ENCODE data around the gene ATP8A2.

DNA sequence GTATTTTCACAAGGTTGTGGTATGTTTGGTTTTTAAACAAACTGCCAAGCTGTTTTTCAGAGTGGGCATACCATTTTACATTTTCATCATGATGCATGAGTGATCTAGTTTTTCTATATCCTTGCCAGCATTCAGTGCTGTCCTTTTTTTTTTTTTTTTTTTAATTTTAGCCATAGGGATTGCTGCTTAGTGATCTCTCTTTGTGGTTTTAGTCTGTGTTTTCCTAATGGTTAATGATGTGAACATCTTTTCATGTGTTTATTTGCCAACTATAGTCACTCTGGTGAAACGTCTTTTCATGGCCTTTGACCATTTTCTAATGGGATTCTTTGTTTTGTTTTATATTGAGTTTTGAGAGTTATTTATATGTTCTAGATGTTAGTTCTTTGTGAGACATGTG, 620.3 kb downstream of the ATP8A2 start:
- TF ChIP-seq PRDM15 (CRISPR knock-in tag; IDR thresholded peaks at IDR 0.05) = no peak
- TF ChIP-seq CREB1 (CRISPR knock-in tag; IDR thresholded peaks at IDR 0.05) = no peak
- no peak for TF ChIP-seq ESRRA (CRISPR knock-in tag; IDR thresholded peaks at IDR 0.05; ENCODE audit: borderline replicate concordance)
- TF ChIP-seq CTCF (IDR thresholded peaks at IDR 0.05) = no peak
- no peak for TF ChIP-seq ZBTB21 (CRISPR knock-in tag; IDR thresholded peaks at IDR 0.05; ENCODE audit: borderline replicate concordance)
- TF ChIP-seq ARID4B (CRISPR knock-in tag; IDR thresholded peaks at IDR 0.05; ENCODE audit: borderline replicate concordance) = no peak
- no peak for TF ChIP-seq IRF2 (CRISPR knock-in tag; IDR thresholded peaks at IDR 0.05; ENCODE audit: borderline replicate concordance, low read depth)
- TF ChIP-seq, protein P1, sequence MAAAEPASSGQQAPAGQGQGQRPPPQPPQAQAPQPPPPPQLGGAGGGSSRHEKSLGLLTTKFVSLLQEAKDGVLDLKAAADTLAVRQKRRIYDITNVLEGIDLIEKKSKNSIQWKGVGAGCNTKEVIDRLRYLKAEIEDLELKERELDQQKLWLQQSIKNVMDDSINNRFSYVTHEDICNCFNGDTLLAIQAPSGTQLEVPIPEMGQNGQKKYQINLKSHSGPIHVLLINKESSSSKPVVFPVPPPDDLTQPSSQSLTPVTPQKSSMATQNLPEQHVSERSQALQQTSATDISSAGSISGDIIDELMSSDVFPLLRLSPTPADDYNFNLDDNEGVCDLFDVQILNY (CRISPR knock-in tag; IDR thresholded peaks at IDR 0.05) = no peak

All from WTC11 (cell line).